ENCODE data around the gene PKD1L1.

The PKD1L1 gene

GRCh38 chr7:47735431-47736345 is 212.6 kb downstream of the PKD1L1 start:
- DNase-seq (ENCODE audit: low read depth in 2 of 2), result no peak

GRCh38 chr7:47734949-47735291 is 213.3 kb downstream of the PKD1L1 start:
- no peak for DNase-seq (ENCODE audit: low read depth in 2 of 2)

- DNase-seq (ENCODE audit: low read depth in 2 of 2), result no peak
Observed at GRCh38 chr7:47734287-47734948, 213.8 kb downstream of the PKD1L1 start.

GRCh38 chr7:47730142-47730541 is 218.1 kb downstream of the PKD1L1 start:
- DNase-seq (ENCODE audit: low read depth in 2 of 2), result no peak

- no peak for DNase-seq (ENCODE audit: low read depth in 2 of 2)
Observed at GRCh38 chr7:47726047-47726726, 222.1 kb downstream of the PKD1L1 start.

GRCh38 chr7:47725031-47725780 is 223.1 kb downstream of the PKD1L1 start:
- DNase-seq (ENCODE audit: low read depth in 2 of 2), result no peak
